Stimulated activated CD4-positive, alpha-beta T cell treated with anti-CD3 and anti-CD28 coated beads, TNF-alpha, amount 100 ng/mL, for 4 hours (primary cell): ENCODE measurements around the gene COL8A1.

Experiments
- DNase-seq, 3 experiments: peaks; one replicate each; pipeline ENCODE4 v3.0.0-alpha.2; 2020; ENCODE audit warnings: low read depth in 3 of 3

Gene COL8A1

GRCh38 chr3:99843590-99844258 is 205.3 kb downstream of the COL8A1 start:
- DNase-seq: no peak

GRCh38 chr3:99845331-99845730 is 206.9 kb downstream of the COL8A1 start:
- no peak for DNase-seq

GRCh38 chr3:99845999-99846398 is 207.6 kb downstream of the COL8A1 start:
- DNase-seq: no peak

- no peak for DNase-seq
Measured at GRCh38 chr3:99846477-99847160, 208.2 kb downstream of the COL8A1 start.

GRCh38 chr3:99848433-99848832 is 210.0 kb downstream of the COL8A1 start:
- no peak for DNase-seq
